ENCODE results near the gene ZBTB20. TPM values are rescaled to one million over a fixed set of nuclear protein-coding genes. Genes with fewer than 3 reads are reported as not detected.

The ZBTB20 gene
- total and polyA plus RNA-seq, 2 of the 4 experiments (the other 2 are of a cell fraction) = 0.75 to 14.7 TPM

GRCh38 chr3:114389156-114389555 lies 757.9 kb downstream of the ZBTB20 start:
- no peak overlapping the region for H2BK15ac ChIP-seq (ENCODE audit: low read depth, low read length)
- ATAC-seq (ENCODE audit: low read depth) (no peak), DNase-seq (no peak)
- in situ Hi-C loops (cut with MboI; ENCODE audit: low sequenced_read_pairs) (no loop called here), intact Hi-C loops (cut with micrococcal nuclease) (loop anchor here (10.0 kb wide), 1 partner anchor 1426 kb away; no protein-coding TSS in a partner anchor), dilution Hi-C loops (cut with HindIII; ENCODE audit: low sequenced_read_pairs, unreplicated experiment) (no loop called here)
- no peak overlapping the region for H3K4me3 ChIP-seq (ENCODE audit: insufficient read depth, low read depth, low read length)
- peaks cover 5% of the 10 kb centered on the region for H3K36me3 ChIP-seq (ENCODE audit: control insufficient read depth, insufficient read depth, low read length)
- no peak overlapping the region for H2AK9ac ChIP-seq (replicated peaks; ENCODE audit: low read depth, low read length, poor library complexity)
- no peak overlapping the region for H3K27ac ChIP-seq (ENCODE audit: insufficient read depth, low read length)
- no peaks in the 10 kb centered on the region for H3K4me1 ChIP-seq (ENCODE audit: control insufficient read depth, insufficient read depth, low read length)
- H2BK5ac ChIP-seq (ENCODE audit: low read depth, low read length, poor library complexity, severe bottlenecking) = no peak overlapping the region
- H3K79me1 ChIP-seq (ENCODE audit: low read depth in 1 of 2, low read length in 2 of 2) = peaks cover under 1 to 7% of the 10 kb centered on the region in 2 experiments; a peak in 2 of 4 replicates
- no peak overlapping the region for H3K56ac ChIP-seq (ENCODE audit: extremely low read depth, insufficient read depth, low read length)
- CTCF ChIA-PET = interaction anchor here (0.7 kb wide), 1 partner anchor 10 kb away, joined by 3 read pairs; no protein-coding TSS in a partner anchor
- no peak overlapping the region for H2AK5ac ChIP-seq (ENCODE audit: low read depth, low read length)
- no peak overlapping the region for H2BK120ac ChIP-seq (ENCODE audit: low read depth, low read length)
- no peaks in the 10 kb centered on the region for H3K27me3 ChIP-seq (ENCODE audit: control insufficient read depth, insufficient read depth, low read length)
- no CpG with 5 or more reads among the region's 4 CpGs for WGBS, 2 experiments (ENCODE audit: extremely low coverage in 2 of 2, insufficient read length in 1 of 2)
- no peak overlapping the region for H3K23ac ChIP-seq (ENCODE audit: low read depth, low read length)
- no peak overlapping the region for H3K4me2 ChIP-seq (ENCODE audit: low read depth, low read length)
- POLR2A ChIA-PET (ENCODE audit: unreplicated experiment) = no interaction called here
- no peak overlapping the region for H4K91ac ChIP-seq (ENCODE audit: insufficient read depth, low read depth, low read length)
- H3K9me3 ChIP-seq (ENCODE audit: control insufficient read depth, insufficient read depth, low read length) = no peaks in the 10 kb centered on the region
- no peak overlapping the region for H2BK20ac ChIP-seq (ENCODE audit: low read depth, low read length)
- BruUV-seq (replicated peaks) = no TSS peak
- TF ChIP-seq CHD1 (IDR thresholded peaks at IDR 0.05; ENCODE audit: low read depth, low read length) (no peak), USF2 (IDR thresholded peaks at IDR 0.05; ENCODE audit: low read depth, low read length) (no peak), MXI1 (IDR thresholded peaks at IDR 0.05; ENCODE audit: borderline replicate concordance, low read depth, low read length) (no peak), RAD21 (IDR thresholded peaks at IDR 0.05; ENCODE audit: low read length) (no peak), MAZ (IDR thresholded peaks at IDR 0.05; ENCODE audit: borderline replicate concordance, low read depth, low read length) (no peak), POLR2A (IDR thresholded peaks at IDR 0.05; ENCODE audit: low read depth, low read length) (no peak), RCOR1 (IDR thresholded peaks at IDR 0.05; ENCODE audit: insufficient replicate concordance, low read length) (no peak), CEBPB (IDR thresholded peaks at IDR 0.05; ENCODE audit: low read depth, low read length) (no peak), ELK1 (IDR thresholded peaks at IDR 0.05; ENCODE audit: borderline replicate concordance, low read depth, low read length) (no peak), RFX5 (IDR thresholded peaks at IDR 0.05; ENCODE audit: low read depth, low read length) (no peak)
- H4K20me1 ChIP-seq (ENCODE audit: insufficient read depth, low read length) = no peaks in the 10 kb centered on the region; the same call in 1 of the 2 replicates
- H3K9ac ChIP-seq (ENCODE audit: low read depth, low read length) = no peak overlapping the region
- H3K9me1 ChIP-seq (ENCODE audit: insufficient read depth, low read length) = 0 out of 2 replicates have a peak, but pooled peaks cover 3% of the 10 kb centered on the region
- H3K4ac ChIP-seq (ENCODE audit: low read depth, low read length) = no peak overlapping the region
- H4K5ac ChIP-seq (ENCODE audit: low read depth, low read length) = no peak overlapping the region
- H3K14ac ChIP-seq (replicated peaks; ENCODE audit: low read depth, low read length) = no peak overlapping the region
- no peak overlapping the region for H4K8ac ChIP-seq (ENCODE audit: low read depth in 2 of 2, low read length in 2 of 2)
- no peak overlapping the region for H3K18ac ChIP-seq (ENCODE audit: low read depth, low read length)
- no peak overlapping the region for H2AFZ ChIP-seq (replicated peaks; ENCODE audit: low read length, poor library complexity)

Measured in IMR-90 (cell line).